Common myeloid progenitor, CD34-positive (primary cell): Measurements from ENCODE around the gene BICRA.

Experiments
- CTCF ChIA-PET: fragments of 350-600 bp; sonication (Branson Sonifier 250); formaldehyde crosslinking; loops from one replicate; lab custom pipeline; 2021; ENCODE audit warnings: antibody characterized with exemption; lab: Charles Lee
- POLR2A ChIA-PET: fragments of 350-600 bp; sonication (Branson Sonifier 250); formaldehyde crosslinking; loops from one replicate; lab custom pipeline; 2021; ENCODE audit warnings: antibody characterized with exemption; lab: Charles Lee
- DNase-seq, 3 donors: peaks; one replicate each; pipeline versions ENCODE4 v3.0.0 to v3.0.0-alpha.2; 2013
- H3K27ac ChIP-seq, 2 experiments: 1 replicate in 1 of 2; 2 replicates in 1 of 2; pipeline ENCODE4 v1.7.0; 2013; ENCODE audit warnings: inconsistent platforms in 2 of 2, low read length in 2 of 2, mild to moderate bottlenecking in 2 of 2, low read depth in 1 of 2, moderate library complexity in 1 of 2; ENCODE audit not compliant: severe bottlenecking in 2 of 2, insufficient read depth in 1 of 2, poor library complexity in 1 of 2
- H3K27me3 ChIP-seq, 5 experiments: replicated peaks in 2 of 5; 1 replicate in 3 of 5; 2 replicates in 2 of 5; pipeline versions ENCODE4 v1.6.1 to v1.7.0; 2013; ENCODE audit warnings: low read length in 4 of 5, mild to moderate bottlenecking in 2 of 5, moderate library complexity in 2 of 5, inconsistent platforms in 1 of 5; ENCODE audit not compliant: insufficient read depth in 5 of 5, control insufficient read depth in 4 of 5
- H3K36me3 ChIP-seq, 4 experiments: 1 replicate in 2 of 4; 2 replicates in 2 of 4; pipeline versions ENCODE4 v1.6.1 to v1.7.0; 2013; ENCODE audit warnings: low read length in 3 of 4, control low read depth in 1 of 4, mild to moderate bottlenecking in 1 of 4; ENCODE audit not compliant: control insufficient read depth in 4 of 4, insufficient read depth in 4 of 4
- H3K4me1 ChIP-seq, 4 experiments: 1 replicate in 3 of 4; 2 replicates in 1 of 4; pipeline versions ENCODE4 v1.6.1 to v1.7.1; 2013; ENCODE audit warnings: low read length in 3 of 4, mild to moderate bottlenecking in 3 of 4, control low read depth in 1 of 4, inconsistent platforms in 1 of 4, moderate library complexity in 1 of 4; ENCODE audit not compliant: control insufficient read depth in 4 of 4, insufficient read depth in 4 of 4; ENCODE audit errors: control extremely low read depth in 1 of 4
- H3K4me3 ChIP-seq, 7 experiments: 1 replicate in 4 of 7; 2 replicates in 3 of 7; pipeline versions ENCODE4 v1.5.1 to v1.7.0; 2013; ENCODE audit warnings: mild to moderate bottlenecking in 7 of 7, low read length in 6 of 7, moderate library complexity in 6 of 7, inconsistent platforms in 2 of 7, low read depth in 2 of 7, control low read depth in 1 of 7; ENCODE audit not compliant: insufficient read depth in 4 of 7, control insufficient read depth in 1 of 7; ENCODE audit errors: extremely low read depth in 1 of 7
- H3K9me3 ChIP-seq, 5 experiments: 1 replicate in 4 of 5; 2 replicates in 1 of 5; pipeline versions ENCODE4 v1.6.1 to v1.7.1; 2013; ENCODE audit warnings: low read length in 4 of 5, mild to moderate bottlenecking in 2 of 5, inconsistent platforms in 1 of 5, low read depth in 1 of 5, moderate library complexity in 1 of 5; ENCODE audit not compliant: control insufficient read depth in 4 of 5, insufficient read depth in 2 of 5; ENCODE audit errors: control extremely low read depth in 1 of 5
- WGBS: methylation state at CpG from one replicate; pipeline ENCODE4 v1.1.5; 2013; ENCODE audit not compliant: insufficient coverage; 5-methylcytosine and 5-hydroxymethylcytosine counted together

BICRA gene

GRCh38 chr19:47697863-47698609, 89.1 kb downstream of the BICRA start:
- POLR2A ChIA-PET: no interaction called here

GRCh38 chr19:47698631-47699359, 89.9 kb downstream of the BICRA start:
- H3K4me1 ChIP-seq: peaks cover 0 to 7% (median 2%) of the 10 kb centered on the region in 4 experiments
- ChIA-PET CTCF (interaction anchor here (0.6 to 3.7 kb wide), 14 partner anchors 8 to 414 kb away, joined by 3 to 64 read pairs (median 6); partner anchors contain the start of genes EHD2 and NOP53), POLR2A (no interaction called here)

More at GRCh38 chr19:47697863-47698609, 89.1 kb downstream of the BICRA start:
- peaks cover 0 to 7% (median 2%) of the 10 kb centered on the region in 4 experiments for H3K4me1 ChIP-seq
- peak; percentile 67 to 82 (median 77) for DNase-seq
- peaks cover 0 to 40% (median 16%) of the 10 kb centered on the region in 4 experiments for H3K36me3 ChIP-seq
- CTCF ChIA-PET: interaction anchor here (0.6 to 3.7 kb wide), 9 partner anchors 7 to 413 kb away, joined by 3 to 64 read pairs (median 7); partner anchors contain the start of gene NOP53
- H3K4me3 ChIP-seq: no peak overlapping the region
- no peaks in the 10 kb centered on the region for H3K9me3 ChIP-seq
- 57% methylated on average over 21 of the region's 21 CpGs for WGBS
- H3K27me3 ChIP-seq: no peaks in the 10 kb centered on the region
- H3K27ac ChIP-seq: no peak overlapping the region

GRCh38 chr19:47699360-47699917, 90.5 kb downstream of the BICRA start:
- no peak overlapping the region for H3K27ac ChIP-seq
- H3K4me3 ChIP-seq: no peak overlapping the region
- H3K36me3 ChIP-seq: peaks cover 0 to 36% (median 15%) of the 10 kb centered on the region in 4 experiments
- peaks cover 0 to 7% (median 2%) of the 10 kb centered on the region in 4 experiments for H3K4me1 ChIP-seq
- POLR2A ChIA-PET: no interaction called here
- no peaks in the 10 kb centered on the region for H3K9me3 ChIP-seq
- CTCF ChIA-PET: interaction anchor here (0.7 to 3.7 kb wide), 17 partner anchors 8 to 415 kb away, joined by 3 to 64 read pairs (median 4); partner anchors contain the start of genes EHD2 and NOP53
- no peaks in the 10 kb centered on the region for H3K27me3 ChIP-seq
- DNase-seq: peak; percentile 45 to 53 (median 52)
- WGBS: 95% methylated on average over 5 of the region's 9 CpGs

More at GRCh38 chr19:47698631-47699359, 89.9 kb downstream of the BICRA start:
- 97% methylated on average over 30 of the region's 46 CpGs for WGBS
- no peak overlapping the region for H3K27ac ChIP-seq
- H3K36me3 ChIP-seq: peaks cover 0 to 36% (median 15%) of the 10 kb centered on the region in 4 experiments
- no peak for DNase-seq
- no peak overlapping the region for H3K4me3 ChIP-seq
- H3K27me3 ChIP-seq: no peaks in the 10 kb centered on the region
- H3K9me3 ChIP-seq: no peaks in the 10 kb centered on the region

- no peaks in the 10 kb centered on the region for H3K9me3 ChIP-seq
- no peak for DNase-seq
- H3K4me3 ChIP-seq: no peak overlapping the region
- peaks cover 0 to 27% (median 15%) of the 10 kb centered on the region in 4 experiments for H3K36me3 ChIP-seq
- peaks cover 0 to 7% (median 2%) of the 10 kb centered on the region in 4 experiments for H3K4me1 ChIP-seq
- 96% methylated on average over 37 of the region's 43 CpGs for WGBS
- no peak overlapping the region for H3K27ac ChIP-seq
- no peaks in the 10 kb centered on the region for H3K27me3 ChIP-seq
- CTCF ChIA-PET: interaction anchor here (1.1 kb wide), 1 partner anchor 266 kb away, joined by 3 read pairs; no protein-coding TSS in a partner anchor
- POLR2A ChIA-PET: no interaction called here
These were observed 92.2 kb downstream of the BICRA start for GRCh38 chr19:47700934-47701716.

GRCh38 chr19:47701717-47702552, 93.0 kb downstream of the BICRA start:
- Histone ChIP-seq H3K9me3 (no peaks in the 10 kb centered on the region), H3K27me3 (no peaks in the 10 kb centered on the region), H3K4me3 (no peak overlapping the region), H3K4me1 (peaks cover 0 to 7% (median 2%) of the 10 kb centered on the region in 4 experiments), H3K36me3 (peaks cover 0 to 27% (median 15%) of the 10 kb centered on the region in 4 experiments), H3K27ac (no peak overlapping the region)
- ChIA-PET CTCF (interaction anchor here (1.1 to 18.0 kb wide), 2 partner anchors 38 to 267 kb away, joined by 3 to 321 read pairs; partner anchors contain the start of gene NOP53), POLR2A (no interaction called here)
- DNase-seq: no peak
- WGBS: 95% methylated on average over 80 of the region's 91 CpGs
